Chondrocyte (in vitro differentiated cells): ENCODE measurements around the gene ALPK1. TPM values are rescaled to one million over a fixed set of nuclear protein-coding genes. Genes with fewer than 3 reads are reported as not detected.

ENCODE experiments used
- DNase-seq: peaks from one replicate; pipeline ENCODE4 v3.0.0; 2021; ENCODE audit warnings: mixed read lengths, low spot score
- H3K27ac Mint-ChIP-seq: one replicate; pipeline ENCODE4 v1.8.0; 2021; ENCODE audit warnings: mild to moderate bottlenecking, moderate library complexity, mixed read lengths; ENCODE audit not compliant: unreplicated experiment
- H3K27me3 Mint-ChIP-seq: 2 replicates; pipeline ENCODE4 v1.8.0; 2021; ENCODE audit warnings: low read depth, mixed read lengths
- H3K36me3 Mint-ChIP-seq: 2 replicates; pipeline ENCODE4 v1.8.0; 2021; ENCODE audit warnings: low read depth, mixed read lengths
- H3K4me1 Mint-ChIP-seq: 2 replicates; pipeline ENCODE4 v1.8.0; 2021; ENCODE audit warnings: low read depth, mild to moderate bottlenecking, mixed read lengths
- H3K4me3 Mint-ChIP-seq: one replicate; pipeline ENCODE4 v1.8.0; 2021; ENCODE audit warnings: mild to moderate bottlenecking, moderate library complexity, mixed read lengths; ENCODE audit not compliant: unreplicated experiment
- H3K9me3 Mint-ChIP-seq: 2 replicates; pipeline ENCODE4 v1.8.0; 2021; ENCODE audit warnings: low read depth, mixed read lengths
- CTCF ChIP-seq: fragments of 200-600 bp; sonication (generic); IDR thresholded peaks from 2 replicates; pipeline ENCODE4 v1.5.0; 2021; ENCODE audit warnings: antibody characterized with exemption, mild to moderate bottlenecking, moderate library complexity
- total RNA-seq: library from RNA; stranded (reverse); gene quantifications from 3 replicates; pipeline ENCODE4 v1.2.1, GENCODE V29; 2021

Gene ALPK1
- total RNA-seq, 1 donor from 2014 or later, result 6.5 TPM

DNA sequence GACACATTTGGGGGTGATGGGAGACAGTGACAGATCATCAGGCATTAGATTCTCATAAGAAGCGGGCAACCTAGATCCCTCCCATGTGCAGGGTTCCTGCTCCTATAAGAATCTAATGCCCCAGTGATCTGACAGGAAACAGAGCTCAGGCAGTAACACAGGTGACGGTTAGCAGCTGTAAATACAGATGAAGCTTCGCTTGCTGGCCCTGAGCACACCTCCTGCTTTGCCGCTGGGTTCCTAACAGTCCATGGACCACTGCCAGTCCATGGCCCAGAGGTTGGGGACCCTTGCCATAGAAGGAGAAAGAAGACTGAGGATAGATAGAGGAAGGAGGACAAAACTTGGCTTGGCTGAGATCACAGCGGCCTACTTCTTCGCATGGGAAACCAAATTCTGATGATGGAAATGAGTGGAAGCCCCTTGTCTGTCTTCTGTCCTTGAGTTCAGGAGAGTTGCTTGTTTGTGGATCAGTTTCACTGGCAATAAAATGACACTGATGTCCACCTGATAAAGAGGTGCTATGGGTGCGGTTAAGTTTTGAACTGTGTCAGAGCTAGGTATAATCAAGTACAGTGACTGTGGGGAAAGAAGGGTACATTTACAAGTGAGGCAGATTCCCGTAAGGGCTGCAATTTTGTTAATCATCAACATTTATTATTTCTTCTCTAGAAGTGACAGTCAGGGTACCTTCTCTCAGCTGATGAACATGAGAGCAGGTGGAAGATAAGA is 9.7 kb upstream of the ALPK1 start:
- Mint-ChIP-seq H3K27ac (no peak overlapping the region), H3K4me3 (no peak overlapping the region), H3K36me3 (no peaks in the 10 kb centered on the region), H3K4me1 (peaks cover 21% of the 10 kb centered on the region), H3K27me3 (no peaks in the 10 kb centered on the region), H3K9me3 (no peaks in the 10 kb centered on the region)
- DNase-seq, result no peak
- no peak for TF ChIP-seq CTCF

GRCh38 chr4:112288455-112288854 is 8.7 kb upstream of the ALPK1 start:
- Mint-ChIP-seq H3K4me1 (peaks cover 21% of the 10 kb centered on the region), H3K36me3 (no peaks in the 10 kb centered on the region), H3K4me3 (no peak overlapping the region), H3K9me3 (no peaks in the 10 kb centered on the region), H3K27me3 (no peaks in the 10 kb centered on the region), H3K27ac (no peak overlapping the region)
- DNase-seq, result no peak
- TF ChIP-seq CTCF, result no peak

GRCh38 chr4:112289407-112290253 is 7.5 kb upstream of the ALPK1 start:
- Mint-ChIP-seq H3K4me3 (no peak overlapping the region), H3K36me3 (no peaks in the 10 kb centered on the region), H3K27ac (no peak overlapping the region), H3K9me3 (no peaks in the 10 kb centered on the region), H3K27me3 (no peaks in the 10 kb centered on the region), H3K4me1 (peaks cover 11% of the 10 kb centered on the region)
- DNase-seq, result no peak
- no peak for TF ChIP-seq CTCF

DNA sequence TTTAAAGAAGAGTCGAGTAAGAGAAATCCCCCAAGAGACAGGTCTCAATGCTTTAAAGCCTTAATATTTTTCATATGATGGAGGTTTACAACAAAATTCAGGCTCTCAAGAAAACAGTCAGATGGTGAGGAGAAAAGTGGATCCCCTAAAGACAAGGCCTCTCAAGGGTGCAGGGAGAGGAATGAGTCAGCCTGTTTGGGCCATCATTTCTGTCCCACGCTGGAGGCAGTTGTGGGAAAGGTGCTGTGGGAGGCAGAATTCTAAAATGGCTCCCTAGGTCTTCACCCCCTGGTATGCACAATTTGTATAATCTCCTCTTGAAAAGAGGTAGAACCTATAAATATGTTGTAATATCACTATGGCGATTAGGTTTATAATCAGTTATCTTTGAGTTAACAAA is 6.8 kb upstream of the ALPK1 start:
- DNase-seq, result no peak
- no peak overlapping the region for H3K27ac Mint-ChIP-seq
- H3K4me3 Mint-ChIP-seq, result no peak overlapping the region
- H3K27me3 Mint-ChIP-seq, result no peaks in the 10 kb centered on the region
- H3K36me3 Mint-ChIP-seq, result no peaks in the 10 kb centered on the region
- TF ChIP-seq CTCF, result no peak
- peaks cover 6% of the 10 kb centered on the region for H3K4me1 Mint-ChIP-seq
- no peaks in the 10 kb centered on the region for H3K9me3 Mint-ChIP-seq

- Mint-ChIP-seq H3K4me3 (no peak overlapping the region), H3K27me3 (no peaks in the 10 kb centered on the region), H3K9me3 (no peaks in the 10 kb centered on the region), H3K36me3 (no peaks in the 10 kb centered on the region), H3K27ac (no peak overlapping the region), H3K4me1 (peaks cover 13% of the 10 kb centered on the region)
- no peak for TF ChIP-seq CTCF
- DNase-seq, result no peak
Observed at GRCh38 chr4:112299721-112300120, 2.6 kb downstream of the ALPK1 start.
